ENCODE results near the gene CRYBG2.

GRCh38 chr1:26384076-26384475 lies 30.1 kb upstream of the CRYBG2 start:
- no peak for TF ChIP-seq CTCF (conservative IDR thresholded peaks at IDR 0.05)
- TF ChIP-seq EZH2 (IDR thresholded peaks at IDR 0.05; ENCODE audit: low read depth), result no peak
